GM21717 (cell line): ENCODE measurements around the gene RAB8B.

Experiments
- ATAC-seq: cut with Tn5 transposase; IDR thresholded peaks from one replicate; pipeline ENCODE4 v1.9.1; 2021; ENCODE audit warnings: mild to moderate bottlenecking, moderate library complexity; ENCODE audit not compliant: unreplicated experiment

Gene RAB8B

GRCh38 chr15:63305260-63305659 lies 115.9 kb downstream of the RAB8B start:
- no peak for ATAC-seq

DNA sequence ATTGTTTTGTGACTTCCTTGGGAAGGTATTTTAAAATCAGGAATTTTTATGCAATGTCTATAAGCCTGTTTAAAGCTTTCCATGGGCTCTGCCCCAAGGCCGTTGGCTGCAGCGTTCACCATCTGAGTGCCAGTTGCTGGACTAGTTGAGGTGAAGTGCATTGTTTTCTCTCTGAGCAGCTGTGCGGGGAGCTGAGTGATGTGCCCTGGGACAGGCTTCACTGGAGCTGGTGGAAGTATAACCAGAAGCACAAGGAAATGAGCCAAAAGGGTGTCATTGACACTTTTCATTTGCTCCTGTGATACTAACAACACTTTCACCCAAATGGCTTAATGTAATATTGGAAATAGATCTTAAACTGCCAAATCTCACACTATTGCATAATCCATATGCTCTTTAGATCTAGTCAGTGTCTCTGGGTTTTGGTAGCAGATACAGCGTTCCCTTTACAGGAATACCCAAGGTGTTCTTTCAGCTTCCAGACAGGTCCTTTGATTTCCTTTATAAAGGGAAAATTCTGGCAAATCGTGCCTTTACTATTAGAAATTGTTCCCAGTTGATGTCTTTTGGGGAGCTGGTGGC lies 117.2 kb downstream of the RAB8B start:
- ATAC-seq: no peak

- ATAC-seq: no peak
Measured at GRCh38 chr15:63308491-63308890, 119.1 kb downstream of the RAB8B start.

DNA sequence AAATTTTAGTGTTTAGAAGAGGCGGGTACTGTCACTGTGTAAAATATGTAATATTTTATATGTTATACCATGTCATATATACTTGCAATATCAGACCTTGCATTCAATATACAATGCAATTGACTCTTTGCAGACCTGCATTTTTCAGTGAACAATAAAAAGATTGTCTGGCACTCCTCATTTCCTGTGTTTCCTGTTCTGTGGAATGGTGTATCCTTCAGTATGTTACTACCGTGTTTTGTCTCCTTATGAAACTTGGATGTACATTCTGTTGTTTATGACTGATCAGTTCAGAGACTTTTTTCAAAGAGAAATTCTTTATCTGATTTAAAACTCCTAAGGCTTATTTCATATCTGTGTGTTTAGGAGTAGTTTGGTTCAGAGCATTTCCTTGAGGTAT lies 119.5 kb downstream of the RAB8B start:
- ATAC-seq: no peak

- ATAC-seq: no peak
Measured at GRCh38 chr15:63310646-63311045, 121.2 kb downstream of the RAB8B start.

DNA sequence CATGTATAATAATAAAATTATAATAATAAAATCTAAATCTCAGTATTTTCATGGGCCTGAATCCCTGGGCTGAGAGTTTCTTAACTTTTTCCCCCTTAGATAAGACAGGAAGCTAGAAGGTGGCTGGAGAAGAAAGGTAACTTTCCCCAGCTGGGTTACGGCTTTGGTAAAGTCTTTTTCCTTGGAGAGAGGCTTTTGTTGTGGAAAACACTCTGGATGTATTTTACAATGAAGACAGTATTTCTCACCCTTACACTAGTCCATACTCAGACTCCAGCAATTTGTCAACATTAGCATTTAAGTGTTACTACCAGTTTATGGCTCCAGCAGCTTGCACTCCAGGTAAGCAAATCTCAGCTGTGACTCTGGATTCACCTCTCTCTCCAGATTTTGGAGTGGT lies 122.9 kb downstream of the RAB8B start:
- no peak for ATAC-seq

DNA sequence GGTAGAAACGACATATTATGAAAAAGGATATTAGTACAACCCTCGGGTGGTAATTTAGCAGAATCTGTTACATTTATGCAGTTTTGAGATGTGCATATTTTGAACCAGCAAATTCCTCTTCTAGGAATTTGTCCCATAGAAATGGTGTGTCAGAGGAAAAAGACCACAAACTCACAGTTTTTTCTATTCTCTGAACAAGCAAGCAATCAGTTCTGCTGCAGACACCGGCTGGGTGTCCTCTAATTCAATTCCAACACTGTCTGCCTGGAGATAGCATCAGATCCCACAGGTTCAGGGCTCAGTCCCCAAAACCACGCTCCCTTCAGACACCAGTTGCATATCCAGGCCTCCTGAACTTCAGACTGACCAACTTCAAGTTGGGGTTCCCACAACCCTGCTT lies 124.4 kb downstream of the RAB8B start:
- no peak for ATAC-seq

- ATAC-seq: no peak
Measured at GRCh38 chr15:63314409-63314808, 125.0 kb downstream of the RAB8B start.
